HepG2 (cell line): Measurements from ENCODE around the gene PIGBOS1. TPM values are rescaled to one million over a fixed set of nuclear protein-coding genes. Genes with fewer than 3 reads are reported as not detected.

ENCODE experiments used
- HNRNPH1 ChIP-seq: fragments of 200-400 bp; formaldehyde crosslinking; optimal IDR thresholded peaks from 2 replicates; pipeline ENCODE3; 2017; ENCODE audit warnings: mild to moderate bottlenecking, low read depth, low read length
- NFATC3 ChIP-seq: sonication (generic); formaldehyde crosslinking; IDR thresholded peaks from 2 replicates; pipeline ENCODE4 v1.5.1; 2020; ENCODE audit warnings: mild to moderate bottlenecking, missing genetic modification reagents
- SRF ChIP-seq: IDR thresholded peaks from 2 replicates; pipeline ENCODE4 v1.6.1; 2011; ENCODE audit warnings: mild to moderate bottlenecking, low read depth, low read length, moderate library complexity
- TBP ChIP-seq: sonication (generic); formaldehyde crosslinking; IDR thresholded peaks from 2 replicates; pipeline ENCODE4 v1.5.0; 2020; ENCODE audit warnings: missing genetic modification reagents
- THYN1 ChIP-seq: sonication (generic); formaldehyde crosslinking; IDR thresholded peaks from 2 replicates; pipeline ENCODE4 v1.8.1; 2023; ENCODE audit warnings: low read depth, mild to moderate bottlenecking, moderate library complexity, missing genetic modification reagents, borderline replicate concordance
- ZNF556 ChIP-seq: sonication (generic); formaldehyde crosslinking; IDR thresholded peaks from 2 replicates; pipeline ENCODE4 v1.4.0; 2020; ENCODE audit warnings: mild to moderate bottlenecking, missing genetic modification reagents, borderline replicate concordance
- polyA plus RNA-seq, 8 experiments: library from polyadenylated mRNA; depleted of rRNA in 3 of 8; stranded (reverse) in 7 of 8; unstranded in 1 of 8; fragments of >200 nt; fragmentation: Illumina TruSeq in 4 of 8; extraction: Trizol in 4 of 8; gene quantifications; 2 replicates each; pipeline versions ENCODE4 v1.2.1 to v1.2.3, GENCODE V29; 2011 to 2016; ENCODE audit warnings: low read depth in 4 of 8, missing spikeins in 1 of 8, mixed read lengths in 1 of 8; ENCODE audit not compliant: insufficient read depth in 1 of 8
- total RNA-seq, 5 experiments: library from RNA; depleted of rRNA; stranded (reverse); fragments of >200 nt; fragmentation: Illumina TruSeq; extraction: Trizol; gene quantifications; 2 replicates each; pipeline ENCODE4 v1.2.3, GENCODE V29; 2016; ENCODE audit warnings: low read depth in 1 of 5
- TF ChIP-seq, protein P1 (sequence below): sonication (generic); formaldehyde crosslinking; IDR thresholded peaks from 2 replicates; pipeline ENCODE4 v1.5.0; 2020; ENCODE audit warnings: mild to moderate bottlenecking, missing genetic modification reagents
- TF ChIP-seq, protein P2 (sequence below): sonication (generic); formaldehyde crosslinking; IDR thresholded peaks from 2 replicates; pipeline ENCODE4 v1.4.0; 2020; ENCODE audit warnings: missing genetic modification reagents; ENCODE audit errors: not compliant biosample characterization
- TF ChIP-seq, protein P3 (sequence below): sonication (generic); formaldehyde crosslinking; IDR thresholded peaks from 2 replicates; pipeline ENCODE4 v1.5.0; 2020; ENCODE audit warnings: mild to moderate bottlenecking, missing genetic modification reagents, borderline replicate concordance
- TF ChIP-seq, protein P4 (sequence below): sonication (generic); formaldehyde crosslinking; IDR thresholded peaks from 2 replicates; pipeline ENCODE4 v1.4.0; 2020; ENCODE audit warnings: mild to moderate bottlenecking, missing genetic modification reagents, borderline replicate concordance

PIGBOS1 gene
- total and polyA plus RNA-seq, 2 of the 13 experiments (the other 11 are each of a cell fraction or from before 2014, with no cell fraction given): 14.8 to 22.1 TPM

DNA sequence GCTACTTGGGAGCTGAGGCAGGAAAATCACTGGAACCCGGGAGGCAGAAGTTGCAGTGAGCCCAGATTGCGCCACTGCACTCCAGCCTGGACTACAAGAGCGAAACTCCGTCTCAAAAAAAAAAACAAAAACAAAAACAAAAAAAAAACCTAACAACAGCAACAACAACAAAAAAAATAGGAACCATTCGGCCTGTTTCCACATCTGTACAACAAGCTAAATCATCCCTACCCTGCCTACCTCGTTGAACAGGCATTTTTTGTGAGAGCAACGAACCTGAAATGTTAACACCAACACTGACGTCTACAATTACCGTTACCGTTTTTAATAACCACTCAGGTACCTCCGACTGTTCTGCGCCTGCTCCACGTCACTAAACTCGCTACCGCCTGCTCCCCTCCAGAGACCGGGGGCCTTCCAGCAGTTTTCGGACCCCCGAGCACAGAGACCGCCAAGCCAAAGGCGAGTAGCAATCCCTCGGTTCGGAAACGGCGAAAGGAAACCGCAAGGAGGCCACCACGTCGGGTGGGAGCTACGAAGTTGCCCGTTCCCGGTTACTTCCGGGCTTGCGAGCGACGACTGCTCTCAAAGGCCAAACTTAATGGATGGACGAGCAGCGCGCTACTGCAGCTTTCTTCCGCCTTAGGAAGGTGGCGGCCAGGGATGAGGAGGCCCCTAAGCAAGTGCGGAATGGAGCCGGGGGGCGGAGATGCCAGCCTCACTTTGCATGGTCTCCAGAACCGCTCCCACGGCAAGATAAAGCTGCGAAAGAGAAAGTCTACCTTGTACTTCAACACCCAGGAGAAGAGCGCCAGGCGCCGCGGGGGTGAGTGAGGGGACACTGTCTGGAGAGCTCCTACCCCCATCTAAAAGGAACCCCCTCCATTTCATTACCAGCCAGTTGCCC, at the start of gene PIGBOS1, which contains the start of gene PIGB (continued):
- TF ChIP-seq, protein P1, sequence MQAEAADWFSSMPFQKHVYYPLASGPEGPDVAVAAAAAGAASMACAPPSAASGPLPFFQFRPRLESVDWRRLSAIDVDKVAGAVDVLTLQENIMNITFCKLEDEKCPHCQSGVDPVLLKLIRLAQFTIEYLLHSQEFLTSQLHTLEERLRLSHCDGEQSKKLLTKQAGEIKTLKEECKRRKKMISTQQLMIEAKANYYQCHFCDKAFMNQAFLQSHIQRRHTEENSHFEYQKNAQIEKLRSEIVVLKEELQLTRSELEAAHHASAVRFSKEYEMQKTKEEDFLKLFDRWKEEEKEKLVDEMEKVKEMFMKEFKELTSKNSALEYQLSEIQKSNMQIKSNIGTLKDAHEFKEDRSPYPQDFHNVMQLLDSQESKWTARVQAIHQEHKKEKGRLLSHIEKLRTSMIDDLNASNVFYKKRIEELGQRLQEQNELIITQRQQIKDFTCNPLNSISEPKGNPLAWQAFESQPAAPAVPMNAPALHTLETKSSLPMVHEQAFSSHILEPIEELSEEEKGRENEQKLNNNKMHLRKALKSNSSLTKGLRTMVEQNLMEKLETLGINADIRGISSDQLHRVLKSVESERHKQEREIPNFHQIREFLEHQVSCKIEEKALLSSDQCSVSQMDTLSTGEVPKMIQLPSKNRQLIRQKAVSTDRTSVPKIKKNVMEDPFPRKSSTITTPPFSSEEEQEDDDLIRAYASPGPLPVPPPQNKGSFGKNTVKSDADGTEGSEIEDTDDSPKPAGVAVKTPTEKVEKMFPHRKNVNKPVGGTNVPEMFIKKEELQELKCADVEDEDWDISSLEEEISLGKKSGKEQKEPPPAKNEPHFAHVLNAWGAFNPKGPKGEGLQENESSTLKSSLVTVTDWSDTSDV: peak; percentile 39; the same call in 1 of the 2 replicates
- TF ChIP-seq, protein P2, sequence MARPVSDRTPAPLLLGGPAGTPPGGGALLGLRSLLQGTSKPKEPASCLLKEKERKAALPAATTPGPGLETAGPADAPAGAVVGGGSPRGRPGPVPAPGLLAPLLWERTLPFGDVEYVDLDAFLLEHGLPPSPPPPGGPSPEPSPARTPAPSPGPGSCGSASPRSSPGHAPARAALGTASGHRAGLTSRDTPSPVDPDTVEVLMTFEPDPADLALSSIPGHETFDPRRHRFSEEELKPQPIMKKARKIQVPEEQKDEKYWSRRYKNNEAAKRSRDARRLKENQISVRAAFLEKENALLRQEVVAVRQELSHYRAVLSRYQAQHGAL (CRISPR knock-in tag): no peak
- TF ChIP-seq TBP (CRISPR knock-in tag): no peak
- TF ChIP-seq, protein P3, sequence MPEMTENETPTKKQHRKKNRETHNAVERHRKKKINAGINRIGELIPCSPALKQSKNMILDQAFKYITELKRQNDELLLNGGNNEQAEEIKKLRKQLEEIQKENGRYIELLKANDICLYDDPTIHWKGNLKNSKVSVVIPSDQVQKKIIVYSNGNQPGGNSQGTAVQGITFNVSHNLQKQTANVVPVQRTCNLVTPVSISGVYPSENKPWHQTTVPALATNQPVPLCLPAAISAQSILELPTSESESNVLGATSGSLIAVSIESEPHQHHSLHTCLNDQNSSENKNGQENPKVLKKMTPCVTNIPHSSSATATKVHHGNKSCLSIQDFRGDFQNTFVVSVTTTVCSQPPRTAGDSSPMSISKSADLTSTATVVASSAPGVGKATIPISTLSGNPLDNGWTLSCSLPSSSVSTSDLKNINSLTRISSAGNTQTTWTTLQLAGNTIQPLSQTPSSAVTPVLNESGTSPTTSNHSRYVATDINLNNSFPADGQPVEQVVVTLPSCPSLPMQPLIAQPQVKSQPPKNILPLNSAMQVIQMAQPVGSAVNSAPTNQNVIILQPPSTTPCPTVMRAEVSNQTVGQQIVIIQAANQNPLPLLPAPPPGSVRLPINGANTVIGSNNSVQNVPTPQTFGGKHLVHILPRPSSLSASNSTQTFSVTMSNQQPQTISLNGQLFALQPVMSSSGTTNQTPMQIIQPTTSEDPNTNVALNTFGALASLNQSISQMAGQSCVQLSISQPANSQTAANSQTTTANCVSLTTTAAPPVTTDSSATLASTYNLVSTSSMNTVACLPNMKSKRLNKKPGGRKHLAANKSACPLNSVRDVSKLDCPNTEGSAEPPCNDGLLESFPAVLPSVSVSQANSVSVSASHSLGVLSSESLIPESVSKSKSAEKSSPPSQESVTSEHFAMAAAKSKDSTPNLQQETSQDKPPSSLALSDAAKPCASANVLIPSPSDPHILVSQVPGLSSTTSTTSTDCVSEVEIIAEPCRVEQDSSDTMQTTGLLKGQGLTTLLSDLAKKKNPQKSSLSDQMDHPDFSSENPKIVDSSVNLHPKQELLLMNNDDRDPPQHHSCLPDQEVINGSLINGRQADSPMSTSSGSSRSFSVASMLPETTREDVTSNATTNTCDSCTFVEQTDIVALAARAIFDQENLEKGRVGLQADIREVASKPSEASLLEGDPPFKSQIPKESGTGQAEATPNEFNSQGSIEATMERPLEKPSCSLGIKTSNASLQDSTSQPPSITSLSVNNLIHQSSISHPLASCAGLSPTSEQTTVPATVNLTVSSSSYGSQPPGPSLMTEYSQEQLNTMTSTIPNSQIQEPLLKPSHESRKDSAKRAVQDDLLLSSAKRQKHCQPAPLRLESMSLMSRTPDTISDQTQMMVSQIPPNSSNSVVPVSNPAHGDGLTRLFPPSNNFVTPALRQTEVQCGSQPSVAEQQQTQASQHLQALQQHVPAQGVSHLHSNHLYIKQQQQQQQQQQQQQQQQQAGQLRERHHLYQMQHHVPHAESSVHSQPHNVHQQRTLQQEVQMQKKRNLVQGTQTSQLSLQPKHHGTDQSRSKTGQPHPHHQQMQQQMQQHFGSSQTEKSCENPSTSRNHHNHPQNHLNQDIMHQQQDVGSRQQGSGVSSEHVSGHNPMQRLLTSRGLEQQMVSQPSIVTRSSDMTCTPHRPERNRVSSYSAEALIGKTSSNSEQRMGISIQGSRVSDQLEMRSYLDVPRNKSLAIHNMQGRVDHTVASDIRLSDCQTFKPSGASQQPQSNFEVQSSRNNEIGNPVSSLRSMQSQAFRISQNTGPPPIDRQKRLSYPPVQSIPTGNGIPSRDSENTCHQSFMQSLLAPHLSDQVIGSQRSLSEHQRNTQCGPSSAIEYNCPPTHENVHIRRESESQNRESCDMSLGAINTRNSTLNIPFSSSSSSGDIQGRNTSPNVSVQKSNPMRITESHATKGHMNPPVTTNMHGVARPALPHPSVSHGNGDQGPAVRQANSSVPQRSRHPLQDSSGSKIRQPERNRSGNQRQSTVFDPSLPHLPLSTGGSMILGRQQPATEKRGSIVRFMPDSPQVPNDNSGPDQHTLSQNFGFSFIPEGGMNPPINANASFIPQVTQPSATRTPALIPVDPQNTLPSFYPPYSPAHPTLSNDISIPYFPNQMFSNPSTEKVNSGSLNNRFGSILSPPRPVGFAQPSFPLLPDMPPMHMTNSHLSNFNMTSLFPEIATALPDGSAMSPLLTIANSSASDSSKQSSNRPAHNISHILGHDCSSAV (CRISPR knock-in tag): no peak
- TF ChIP-seq NFATC3 (CRISPR knock-in tag): no peak; the same call in 1 of the 2 replicates
- peak; percentile 33 for TF ChIP-seq HNRNPH1
- no peak for TF ChIP-seq SRF
- no peak for TF ChIP-seq THYN1
- peak; percentile 93 for TF ChIP-seq ZNF556 (CRISPR knock-in tag)
- TF ChIP-seq, protein P4, sequence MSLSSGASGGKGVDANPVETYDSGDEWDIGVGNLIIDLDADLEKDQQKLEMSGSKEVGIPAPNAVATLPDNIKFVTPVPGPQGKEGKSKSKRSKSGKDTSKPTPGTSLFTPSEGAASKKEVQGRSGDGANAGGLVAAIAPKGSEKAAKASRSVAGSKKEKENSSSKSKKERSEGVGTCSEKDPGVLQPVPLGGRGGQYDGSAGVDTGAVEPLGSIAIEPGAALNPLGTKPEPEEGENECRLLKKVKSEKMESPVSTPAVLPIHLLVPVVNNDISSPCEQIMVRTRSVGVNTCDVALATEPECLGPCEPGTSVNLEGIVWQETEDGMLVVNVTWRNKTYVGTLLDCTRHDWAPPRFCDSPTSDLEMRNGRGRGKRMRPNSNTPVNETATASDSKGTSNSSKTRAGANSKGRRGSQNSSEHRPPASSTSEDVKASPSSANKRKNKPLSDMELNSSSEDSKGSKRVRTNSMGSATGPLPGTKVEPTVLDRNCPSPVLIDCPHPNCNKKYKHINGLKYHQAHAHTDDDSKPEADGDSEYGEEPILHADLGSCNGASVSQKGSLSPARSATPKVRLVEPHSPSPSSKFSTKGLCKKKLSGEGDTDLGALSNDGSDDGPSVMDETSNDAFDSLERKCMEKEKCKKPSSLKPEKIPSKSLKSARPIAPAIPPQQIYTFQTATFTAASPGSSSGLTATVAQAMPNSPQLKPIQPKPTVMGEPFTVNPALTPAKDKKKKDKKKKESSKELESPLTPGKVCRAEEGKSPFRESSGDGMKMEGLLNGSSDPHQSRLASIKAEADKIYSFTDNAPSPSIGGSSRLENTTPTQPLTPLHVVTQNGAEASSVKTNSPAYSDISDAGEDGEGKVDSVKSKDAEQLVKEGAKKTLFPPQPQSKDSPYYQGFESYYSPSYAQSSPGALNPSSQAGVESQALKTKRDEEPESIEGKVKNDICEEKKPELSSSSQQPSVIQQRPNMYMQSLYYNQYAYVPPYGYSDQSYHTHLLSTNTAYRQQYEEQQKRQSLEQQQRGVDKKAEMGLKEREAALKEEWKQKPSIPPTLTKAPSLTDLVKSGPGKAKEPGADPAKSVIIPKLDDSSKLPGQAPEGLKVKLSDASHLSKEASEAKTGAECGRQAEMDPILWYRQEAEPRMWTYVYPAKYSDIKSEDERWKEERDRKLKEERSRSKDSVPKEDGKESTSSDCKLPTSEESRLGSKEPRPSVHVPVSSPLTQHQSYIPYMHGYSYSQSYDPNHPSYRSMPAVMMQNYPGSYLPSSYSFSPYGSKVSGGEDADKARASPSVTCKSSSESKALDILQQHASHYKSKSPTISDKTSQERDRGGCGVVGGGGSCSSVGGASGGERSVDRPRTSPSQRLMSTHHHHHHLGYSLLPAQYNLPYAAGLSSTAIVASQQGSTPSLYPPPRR (CRISPR knock-in tag): no peak
